Ishikawa (cell line): ENCODE data around the gene FAM163A.

Experiments used
- CEBPB ChIP-seq: IDR thresholded peaks from 2 replicates; pipeline ENCODE4 v1.6.1; 2012
- CREB1 ChIP-seq: IDR thresholded peaks from 2 replicates; pipeline ENCODE4 v1.6.1; 2012; ENCODE audit warnings: low read depth
- EGR1 ChIP-seq: IDR thresholded peaks from 2 replicates; pipeline ENCODE4 v1.6.1; 2012
- EP300 ChIP-seq: IDR thresholded peaks from 2 replicates; pipeline ENCODE4 v1.6.1; 2012; ENCODE audit warnings: borderline replicate concordance
- FOXM1 ChIP-seq: IDR thresholded peaks from 2 replicates; pipeline ENCODE4 v1.6.1; 2012; ENCODE audit warnings: low read depth, borderline replicate concordance
- NFIC ChIP-seq: IDR thresholded peaks from 2 replicates; pipeline ENCODE4 v1.6.1; 2012
- RAD21 ChIP-seq: IDR thresholded peaks from 2 replicates; pipeline ENCODE4 v1.6.1; 2012; ENCODE audit warnings: low read depth
- TAF1 ChIP-seq: IDR thresholded peaks from 2 replicates; pipeline ENCODE4 v1.6.1; 2012; ENCODE audit warnings: low read depth, mild to moderate bottlenecking
- TCF12 ChIP-seq: IDR thresholded peaks from 2 replicates; pipeline ENCODE4 v1.6.1; 2012; ENCODE audit warnings: low read depth
- TEAD4 ChIP-seq: IDR thresholded peaks from 2 replicates; pipeline ENCODE4 v1.6.1; 2012
- YY1 ChIP-seq: IDR thresholded peaks from 2 replicates; pipeline ENCODE4 v1.6.1; 2012; ENCODE audit warnings: low read depth
- ZBTB7A ChIP-seq: IDR thresholded peaks from 2 replicates; pipeline ENCODE4 v1.6.1; 2012; ENCODE audit warnings: low read depth
- TF ChIP-seq, protein P1 (sequence below): IDR thresholded peaks from 2 replicates; pipeline ENCODE4 v1.6.1; 2012; ENCODE audit warnings: low read depth, mild to moderate bottlenecking
- TF ChIP-seq, protein P2 (sequence below): IDR thresholded peaks from 2 replicates; pipeline ENCODE4 v1.6.1; 2012
- TF ChIP-seq, protein P3 (sequence below): IDR thresholded peaks from 2 replicates; pipeline ENCODE4 v1.6.1; 2012

The FAM163A gene

DNA sequence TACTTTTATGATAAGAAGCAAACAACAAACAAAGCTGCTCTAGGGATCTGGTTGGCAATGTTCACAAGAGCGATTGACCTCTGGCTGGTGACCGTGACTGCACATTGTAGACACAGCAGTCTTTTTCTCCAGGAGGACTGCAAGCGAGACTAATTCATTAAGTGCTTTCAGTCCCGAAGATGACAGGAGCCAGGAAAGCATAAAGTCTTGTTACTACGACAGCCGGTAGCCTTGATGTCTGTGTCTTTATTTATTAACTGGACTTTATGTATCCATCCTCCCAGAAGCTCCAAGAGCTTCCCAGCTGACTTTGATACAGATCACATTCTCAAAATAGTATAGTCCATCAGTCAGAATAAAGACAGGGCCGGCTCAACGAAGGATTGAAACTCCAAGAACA is 18.2 kb downstream of the FAM163A start:
- TF ChIP-seq RAD21 = no peak
- no peak for TF ChIP-seq YY1
- no peak for TF ChIP-seq CEBPB
- no peak for TF ChIP-seq EP300
- TF ChIP-seq ZBTB7A = no peak
- TF ChIP-seq, protein P1, sequence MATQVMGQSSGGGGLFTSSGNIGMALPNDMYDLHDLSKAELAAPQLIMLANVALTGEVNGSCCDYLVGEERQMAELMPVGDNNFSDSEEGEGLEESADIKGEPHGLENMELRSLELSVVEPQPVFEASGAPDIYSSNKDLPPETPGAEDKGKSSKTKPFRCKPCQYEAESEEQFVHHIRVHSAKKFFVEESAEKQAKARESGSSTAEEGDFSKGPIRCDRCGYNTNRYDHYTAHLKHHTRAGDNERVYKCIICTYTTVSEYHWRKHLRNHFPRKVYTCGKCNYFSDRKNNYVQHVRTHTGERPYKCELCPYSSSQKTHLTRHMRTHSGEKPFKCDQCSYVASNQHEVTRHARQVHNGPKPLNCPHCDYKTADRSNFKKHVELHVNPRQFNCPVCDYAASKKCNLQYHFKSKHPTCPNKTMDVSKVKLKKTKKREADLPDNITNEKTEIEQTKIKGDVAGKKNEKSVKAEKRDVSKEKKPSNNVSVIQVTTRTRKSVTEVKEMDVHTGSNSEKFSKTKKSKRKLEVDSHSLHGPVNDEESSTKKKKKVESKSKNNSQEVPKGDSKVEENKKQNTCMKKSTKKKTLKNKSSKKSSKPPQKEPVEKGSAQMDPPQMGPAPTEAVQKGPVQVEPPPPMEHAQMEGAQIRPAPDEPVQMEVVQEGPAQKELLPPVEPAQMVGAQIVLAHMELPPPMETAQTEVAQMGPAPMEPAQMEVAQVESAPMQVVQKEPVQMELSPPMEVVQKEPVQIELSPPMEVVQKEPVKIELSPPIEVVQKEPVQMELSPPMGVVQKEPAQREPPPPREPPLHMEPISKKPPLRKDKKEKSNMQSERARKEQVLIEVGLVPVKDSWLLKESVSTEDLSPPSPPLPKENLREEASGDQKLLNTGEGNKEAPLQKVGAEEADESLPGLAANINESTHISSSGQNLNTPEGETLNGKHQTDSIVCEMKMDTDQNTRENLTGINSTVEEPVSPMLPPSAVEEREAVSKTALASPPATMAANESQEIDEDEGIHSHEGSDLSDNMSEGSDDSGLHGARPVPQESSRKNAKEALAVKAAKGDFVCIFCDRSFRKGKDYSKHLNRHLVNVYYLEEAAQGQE = no peak
- TF ChIP-seq, protein P2, sequence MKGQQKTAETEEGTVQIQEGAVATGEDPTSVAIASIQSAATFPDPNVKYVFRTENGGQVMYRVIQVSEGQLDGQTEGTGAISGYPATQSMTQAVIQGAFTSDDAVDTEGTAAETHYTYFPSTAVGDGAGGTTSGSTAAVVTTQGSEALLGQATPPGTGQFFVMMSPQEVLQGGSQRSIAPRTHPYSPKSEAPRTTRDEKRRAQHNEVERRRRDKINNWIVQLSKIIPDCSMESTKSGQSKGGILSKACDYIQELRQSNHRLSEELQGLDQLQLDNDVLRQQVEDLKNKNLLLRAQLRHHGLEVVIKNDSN = no peak
- TF ChIP-seq, protein P3, sequence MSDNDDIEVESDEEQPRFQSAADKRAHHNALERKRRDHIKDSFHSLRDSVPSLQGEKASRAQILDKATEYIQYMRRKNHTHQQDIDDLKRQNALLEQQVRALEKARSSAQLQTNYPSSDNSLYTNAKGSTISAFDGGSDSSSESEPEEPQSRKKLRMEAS = no peak
- no peak for TF ChIP-seq TCF12

DNA sequence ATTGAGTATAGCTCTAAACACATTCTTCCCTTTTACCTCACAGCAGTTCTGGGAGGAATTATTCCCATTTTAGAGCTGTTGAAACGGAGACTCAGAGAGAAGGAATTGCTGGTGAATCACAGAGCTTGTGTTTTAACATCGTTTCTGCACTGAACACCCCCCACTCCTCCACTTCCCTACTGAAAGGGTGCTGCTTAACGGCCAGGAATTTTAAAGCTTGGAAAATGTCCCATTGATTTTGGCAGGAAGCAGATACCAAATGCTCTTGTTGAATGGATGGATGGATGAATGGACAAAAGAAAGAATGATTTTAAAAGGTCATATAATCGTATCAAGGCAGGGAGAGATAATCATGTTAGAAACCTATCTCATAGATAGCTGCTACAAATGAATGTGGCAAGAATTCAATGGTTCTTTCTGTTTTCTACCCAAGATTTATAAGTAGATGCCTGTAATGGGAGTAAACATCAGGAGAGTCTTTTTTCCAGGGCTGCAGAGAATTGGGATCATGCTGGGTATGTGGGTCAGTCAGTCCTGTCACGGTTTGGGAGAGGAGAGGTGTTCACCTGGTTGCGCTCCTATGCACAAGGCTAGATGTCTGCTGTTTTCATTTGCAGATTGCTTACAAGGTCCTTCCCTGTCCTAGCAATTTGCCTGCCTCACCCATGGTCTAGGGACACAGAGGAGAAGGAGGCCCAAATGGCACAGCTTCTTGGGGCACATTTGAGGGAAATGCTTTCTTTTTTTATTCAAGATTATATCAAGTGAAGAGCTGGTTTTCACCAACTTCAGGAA is 19.0 kb downstream of the FAM163A start:
- TF ChIP-seq TCF12 (no peak), YY1 (no peak), NFIC (no peak), ZBTB7A (no peak), EP300 (no peak), RAD21 (no peak), EGR1 (no peak), CEBPB (no peak), TEAD4 (no peak)

DNA sequence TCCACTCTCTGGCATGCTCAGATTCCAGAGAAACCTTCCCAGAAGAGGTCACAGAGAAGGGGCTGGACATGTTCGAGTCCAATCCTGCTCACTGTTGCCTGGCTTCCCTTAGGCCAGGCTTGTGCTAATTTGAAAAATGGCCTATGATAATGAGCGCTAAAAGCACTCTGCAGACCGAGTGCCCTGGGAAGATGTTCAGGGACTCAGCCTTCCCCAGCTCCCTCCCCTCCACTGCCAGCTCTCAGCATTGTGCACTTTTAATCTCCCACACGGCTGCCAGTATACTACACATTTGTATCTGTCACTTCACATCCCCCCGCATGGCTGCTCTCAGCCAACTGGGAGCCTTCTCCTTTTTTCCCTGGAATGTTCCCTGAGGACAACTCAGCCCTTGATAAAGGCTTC is 24.1 kb downstream of the FAM163A start:
- TF ChIP-seq, protein P3 = no peak
- TF ChIP-seq TEAD4 (no peak), CEBPB (no peak), NFIC (no peak), TCF12 (no peak), FOXM1 (no peak), YY1 (no peak), CREB1 (no peak), EGR1 (no peak), ZBTB7A (no peak), TAF1 (no peak), RAD21 (no peak), EP300 (no peak)
- TF ChIP-seq, protein P2 = no peak
- TF ChIP-seq, protein P1 = no peak

DNA sequence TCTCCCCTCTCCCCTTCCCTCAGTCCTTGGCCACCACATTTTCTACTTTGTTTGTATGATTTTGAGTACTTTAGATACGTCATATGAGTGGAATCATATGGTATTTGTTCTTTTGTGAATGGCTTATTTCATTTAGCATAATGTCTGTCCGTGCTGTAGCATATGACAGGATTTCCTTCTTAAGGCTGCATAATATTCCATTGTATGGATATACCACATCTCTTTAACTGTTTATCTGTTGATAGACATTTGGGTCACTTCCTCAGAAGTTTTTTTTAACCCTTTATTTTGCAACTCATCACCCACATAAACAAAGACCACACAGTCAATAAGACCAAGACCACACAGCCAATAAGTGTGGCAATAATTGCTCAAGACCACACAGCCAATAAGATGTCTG is 24.9 kb downstream of the FAM163A start:
- TF ChIP-seq, protein P3 = no peak
- TF ChIP-seq YY1 = no peak
- TF ChIP-seq CREB1 = no peak
- TF ChIP-seq FOXM1 = no peak
- no peak for TF ChIP-seq NFIC
- TF ChIP-seq, protein P2 = no peak
- TF ChIP-seq, protein P1 = no peak
- no peak for TF ChIP-seq EGR1
- TF ChIP-seq RAD21 = no peak
- no peak for TF ChIP-seq CEBPB
- TF ChIP-seq TEAD4 = no peak
